GM12878 (cell line): ENCODE data around the gene WDR53.

Experiments used
- CBFB ChIP-seq: IDR thresholded peaks from 2 replicates; pipeline ENCODE4 v1.6.1; 2016; ENCODE audit warnings: antibody characterized with exemption, low read depth
- EGR1 ChIP-seq, 2 experiments: IDR thresholded peaks; 1 replicate in 1 of 2; 2 replicates in 1 of 2; pipeline ENCODE4 v1.6.1; 2011 to 2012; ENCODE audit warnings: low read depth in 2 of 2, low read length in 2 of 2, borderline replicate concordance in 1 of 2, mild to moderate bottlenecking in 1 of 2, moderate library complexity in 1 of 2
- ESRRA ChIP-seq: IDR thresholded peaks from 2 replicates; pipeline ENCODE4 v1.6.1; 2012; ENCODE audit warnings: mild to moderate bottlenecking, low read length, improper control_type of control experiment
- POLR2A ChIP-seq: IDR thresholded peaks from 2 replicates; pipeline ENCODE4 v1.6.1; 2011; ENCODE audit warnings: low read depth, mild to moderate bottlenecking, low read length
- POLR2AphosphoS5 ChIP-seq: IDR thresholded peaks from 2 replicates; pipeline ENCODE4 v1.6.1; 2011; ENCODE audit warnings: mild to moderate bottlenecking, low read length, inconsistent platforms
- POU2F2 ChIP-seq: IDR thresholded peaks from 3 replicates; pipeline ENCODE4 v1.6.1; 2011; ENCODE audit warnings: low read depth, mild to moderate bottlenecking, low read length, borderline replicate concordance
- TF ChIP-seq, protein P1 (sequence below): fragments of 450-650 bp; IDR thresholded peaks from 2 replicates; pipeline ENCODE4 v1.6.1; 2017; ENCODE audit warnings: antibody characterized with exemption, mild to moderate bottlenecking, moderate library complexity
- TF ChIP-seq, protein P2 (sequence below), 3 experiments: IDR thresholded peaks in 2 of 3; conservative IDR thresholded peaks in 1 of 3; 2 replicates each; pipeline ENCODE4 v1.5.1; 2011; ENCODE audit warnings: low read depth in 3 of 3, low read length in 3 of 3, mild to moderate bottlenecking in 3 of 3, control low read depth in 2 of 3, moderate library complexity in 2 of 3, inconsistent platforms in 1 of 3, mixed read lengths in 1 of 3; ENCODE audit not compliant: control insufficient read depth in 2 of 3, insufficient read depth in 1 of 3; ENCODE audit errors: extremely low read depth in 1 of 3
- TF ChIP-seq, protein P3 (sequence below): IDR thresholded peaks from 2 replicates; pipeline ENCODE4 v1.6.1; 2011; ENCODE audit warnings: mild to moderate bottlenecking, low read depth, low read length, moderate library complexity; ENCODE audit not compliant: insufficient replicate concordance
- TF ChIP-seq, protein P4 (sequence below): IDR thresholded peaks from 2 replicates; pipeline ENCODE4 v1.6.1; 2012; ENCODE audit warnings: improper control_type of control experiment, low read depth, low read length; ENCODE audit not compliant: insufficient replicate concordance

DNA sequence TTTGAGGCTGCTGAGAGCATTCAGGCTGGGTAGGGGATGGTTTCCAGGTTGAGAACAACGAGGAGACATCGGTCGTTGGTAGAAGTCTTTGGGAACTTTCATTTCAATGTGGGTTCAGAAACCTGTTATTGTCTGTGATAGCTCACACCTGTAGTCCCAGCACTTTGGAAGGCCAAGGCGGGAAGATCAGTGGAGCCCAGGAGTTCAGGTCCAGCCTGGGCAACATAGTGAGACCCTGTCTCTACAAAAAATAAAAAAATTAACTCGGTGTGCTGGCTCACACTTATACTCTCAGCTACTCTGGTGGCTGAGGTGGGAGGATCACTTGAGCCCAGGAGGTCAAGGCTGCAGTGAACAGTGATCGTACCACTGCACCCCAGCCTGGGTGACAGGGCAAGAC lies 63.8 kb downstream of the WDR53 start:
- TF ChIP-seq POU2F2 (no peak), POLR2A (no peak), EGR1 (IDR thresholded peaks at IDR 0.05; ENCODE audit: borderline replicate concordance in 1 of 2, low read depth in 2 of 2, low read length in 2 of 2) (no peak), ESRRA (no peak), POLR2AphosphoS5 (no peak), CBFB (no peak)
- TF ChIP-seq, protein P1, sequence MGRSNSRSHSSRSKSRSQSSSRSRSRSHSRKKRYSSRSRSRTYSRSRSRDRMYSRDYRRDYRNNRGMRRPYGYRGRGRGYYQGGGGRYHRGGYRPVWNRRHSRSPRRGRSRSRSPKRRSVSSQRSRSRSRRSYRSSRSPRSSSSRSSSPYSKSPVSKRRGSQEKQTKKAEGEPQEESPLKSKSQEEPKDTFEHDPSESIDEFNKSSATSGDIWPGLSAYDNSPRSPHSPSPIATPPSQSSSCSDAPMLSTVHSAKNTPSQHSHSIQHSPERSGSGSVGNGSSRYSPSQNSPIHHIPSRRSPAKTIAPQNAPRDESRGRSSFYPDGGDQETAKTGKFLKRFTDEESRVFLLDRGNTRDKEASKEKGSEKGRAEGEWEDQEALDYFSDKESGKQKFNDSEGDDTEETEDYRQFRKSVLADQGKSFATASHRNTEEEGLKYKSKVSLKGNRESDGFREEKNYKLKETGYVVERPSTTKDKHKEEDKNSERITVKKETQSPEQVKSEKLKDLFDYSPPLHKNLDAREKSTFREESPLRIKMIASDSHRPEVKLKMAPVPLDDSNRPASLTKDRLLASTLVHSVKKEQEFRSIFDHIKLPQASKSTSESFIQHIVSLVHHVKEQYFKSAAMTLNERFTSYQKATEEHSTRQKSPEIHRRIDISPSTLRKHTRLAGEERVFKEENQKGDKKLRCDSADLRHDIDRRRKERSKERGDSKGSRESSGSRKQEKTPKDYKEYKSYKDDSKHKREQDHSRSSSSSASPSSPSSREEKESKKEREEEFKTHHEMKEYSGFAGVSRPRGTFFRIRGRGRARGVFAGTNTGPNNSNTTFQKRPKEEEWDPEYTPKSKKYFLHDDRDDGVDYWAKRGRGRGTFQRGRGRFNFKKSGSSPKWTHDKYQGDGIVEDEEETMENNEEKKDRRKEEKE: no peak
- TF ChIP-seq, protein P2, sequence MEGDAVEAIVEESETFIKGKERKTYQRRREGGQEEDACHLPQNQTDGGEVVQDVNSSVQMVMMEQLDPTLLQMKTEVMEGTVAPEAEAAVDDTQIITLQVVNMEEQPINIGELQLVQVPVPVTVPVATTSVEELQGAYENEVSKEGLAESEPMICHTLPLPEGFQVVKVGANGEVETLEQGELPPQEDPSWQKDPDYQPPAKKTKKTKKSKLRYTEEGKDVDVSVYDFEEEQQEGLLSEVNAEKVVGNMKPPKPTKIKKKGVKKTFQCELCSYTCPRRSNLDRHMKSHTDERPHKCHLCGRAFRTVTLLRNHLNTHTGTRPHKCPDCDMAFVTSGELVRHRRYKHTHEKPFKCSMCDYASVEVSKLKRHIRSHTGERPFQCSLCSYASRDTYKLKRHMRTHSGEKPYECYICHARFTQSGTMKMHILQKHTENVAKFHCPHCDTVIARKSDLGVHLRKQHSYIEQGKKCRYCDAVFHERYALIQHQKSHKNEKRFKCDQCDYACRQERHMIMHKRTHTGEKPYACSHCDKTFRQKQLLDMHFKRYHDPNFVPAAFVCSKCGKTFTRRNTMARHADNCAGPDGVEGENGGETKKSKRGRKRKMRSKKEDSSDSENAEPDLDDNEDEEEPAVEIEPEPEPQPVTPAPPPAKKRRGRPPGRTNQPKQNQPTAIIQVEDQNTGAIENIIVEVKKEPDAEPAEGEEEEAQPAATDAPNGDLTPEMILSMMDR (IDR thresholded peaks at IDR 0.05 in 2 of 3, conservative IDR thresholded peaks at IDR 0.05 in 1 of 3; ENCODE audit: control insufficient read depth in 2 of 3, extremely low read depth in 1 of 3, insufficient read depth in 1 of 3, low read depth in 3 of 3, low read length in 3 of 3): no peak
- TF ChIP-seq, protein P3, sequence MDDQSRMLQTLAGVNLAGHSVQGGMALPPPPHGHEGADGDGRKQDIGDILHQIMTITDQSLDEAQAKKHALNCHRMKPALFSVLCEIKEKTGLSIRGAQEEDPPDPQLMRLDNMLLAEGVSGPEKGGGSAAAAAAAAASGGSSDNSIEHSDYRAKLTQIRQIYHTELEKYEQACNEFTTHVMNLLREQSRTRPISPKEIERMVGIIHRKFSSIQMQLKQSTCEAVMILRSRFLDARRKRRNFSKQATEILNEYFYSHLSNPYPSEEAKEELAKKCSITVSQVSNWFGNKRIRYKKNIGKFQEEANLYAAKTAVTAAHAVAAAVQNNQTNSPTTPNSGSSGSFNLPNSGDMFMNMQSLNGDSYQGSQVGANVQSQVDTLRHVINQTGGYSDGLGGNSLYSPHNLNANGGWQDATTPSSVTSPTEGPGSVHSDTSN: no peak
- TF ChIP-seq, protein P4, sequence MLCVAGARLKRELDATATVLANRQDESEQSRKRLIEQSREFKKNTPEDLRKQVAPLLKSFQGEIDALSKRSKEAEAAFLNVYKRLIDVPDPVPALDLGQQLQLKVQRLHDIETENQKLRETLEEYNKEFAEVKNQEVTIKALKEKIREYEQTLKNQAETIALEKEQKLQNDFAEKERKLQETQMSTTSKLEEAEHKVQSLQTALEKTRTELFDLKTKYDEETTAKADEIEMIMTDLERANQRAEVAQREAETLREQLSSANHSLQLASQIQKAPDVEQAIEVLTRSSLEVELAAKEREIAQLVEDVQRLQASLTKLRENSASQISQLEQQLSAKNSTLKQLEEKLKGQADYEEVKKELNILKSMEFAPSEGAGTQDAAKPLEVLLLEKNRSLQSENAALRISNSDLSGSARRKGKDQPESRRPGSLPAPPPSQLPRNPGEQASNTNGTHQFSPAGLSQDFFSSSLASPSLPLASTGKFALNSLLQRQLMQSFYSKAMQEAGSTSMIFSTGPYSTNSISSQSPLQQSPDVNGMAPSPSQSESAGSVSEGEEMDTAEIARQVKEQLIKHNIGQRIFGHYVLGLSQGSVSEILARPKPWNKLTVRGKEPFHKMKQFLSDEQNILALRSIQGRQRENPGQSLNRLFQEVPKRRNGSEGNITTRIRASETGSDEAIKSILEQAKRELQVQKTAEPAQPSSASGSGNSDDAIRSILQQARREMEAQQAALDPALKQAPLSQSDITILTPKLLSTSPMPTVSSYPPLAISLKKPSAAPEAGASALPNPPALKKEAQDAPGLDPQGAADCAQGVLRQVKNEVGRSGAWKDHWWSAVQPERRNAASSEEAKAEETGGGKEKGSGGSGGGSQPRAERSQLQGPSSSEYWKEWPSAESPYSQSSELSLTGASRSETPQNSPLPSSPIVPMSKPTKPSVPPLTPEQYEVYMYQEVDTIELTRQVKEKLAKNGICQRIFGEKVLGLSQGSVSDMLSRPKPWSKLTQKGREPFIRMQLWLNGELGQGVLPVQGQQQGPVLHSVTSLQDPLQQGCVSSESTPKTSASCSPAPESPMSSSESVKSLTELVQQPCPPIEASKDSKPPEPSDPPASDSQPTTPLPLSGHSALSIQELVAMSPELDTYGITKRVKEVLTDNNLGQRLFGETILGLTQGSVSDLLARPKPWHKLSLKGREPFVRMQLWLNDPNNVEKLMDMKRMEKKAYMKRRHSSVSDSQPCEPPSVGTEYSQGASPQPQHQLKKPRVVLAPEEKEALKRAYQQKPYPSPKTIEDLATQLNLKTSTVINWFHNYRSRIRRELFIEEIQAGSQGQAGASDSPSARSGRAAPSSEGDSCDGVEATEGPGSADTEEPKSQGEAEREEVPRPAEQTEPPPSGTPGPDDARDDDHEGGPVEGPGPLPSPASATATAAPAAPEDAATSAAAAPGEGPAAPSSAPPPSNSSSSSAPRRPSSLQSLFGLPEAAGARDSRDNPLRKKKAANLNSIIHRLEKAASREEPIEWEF: no peak
